Cardiac ventricle fibroblast (primary cell): Measurements from ENCODE around the gene OR2T3. TPM values are rescaled to one million over a fixed set of nuclear protein-coding genes. Genes with fewer than 3 reads are reported as not detected.

Source experiments
- total RNA-seq: library from RNA; depleted of rRNA; stranded (reverse); fragments of >200 nt; gene quantifications from 2 replicates; pipeline ENCODE4 v1.2.3, GENCODE V29; 2015

Gene OR2T3, protein sequence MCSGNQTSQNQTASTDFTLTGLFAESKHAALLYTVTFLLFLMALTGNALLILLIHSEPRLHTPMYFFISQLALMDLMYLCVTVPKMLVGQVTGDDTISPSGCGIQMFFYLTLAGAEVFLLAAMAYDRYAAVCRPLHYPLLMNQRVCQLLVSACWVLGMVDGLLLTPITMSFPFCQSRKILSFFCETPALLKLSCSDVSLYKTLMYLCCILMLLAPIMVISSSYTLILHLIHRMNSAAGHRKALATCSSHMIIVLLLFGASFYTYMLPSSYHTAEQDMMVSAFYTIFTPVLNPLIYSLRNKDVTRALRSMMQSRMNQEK
- total RNA-seq = not detected in 2 replicates

DNA sequence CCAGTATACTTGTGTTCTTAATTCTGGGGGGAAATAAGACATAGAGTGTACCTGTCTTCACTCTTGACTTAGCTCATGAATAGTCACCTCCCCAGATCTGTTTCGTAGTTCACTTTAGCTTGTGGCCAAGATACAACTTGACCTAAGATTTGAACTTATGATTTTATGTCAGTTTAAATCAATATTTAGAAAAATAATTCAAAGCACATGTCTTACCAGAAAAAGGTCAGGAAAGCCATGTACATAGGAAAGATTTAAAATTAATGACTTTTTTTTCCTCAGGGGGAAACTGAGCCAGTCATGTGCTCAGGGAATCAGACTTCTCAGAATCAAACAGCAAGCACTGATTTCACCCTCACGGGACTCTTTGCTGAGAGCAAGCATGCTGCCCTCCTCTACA, at the start of gene OR2T3:
TSS of gene OR2T3 (plus strand) at position 301 of the 400 bp plus-strand sequence. CDS start at position 301, 0 bp downstream.

DNA sequence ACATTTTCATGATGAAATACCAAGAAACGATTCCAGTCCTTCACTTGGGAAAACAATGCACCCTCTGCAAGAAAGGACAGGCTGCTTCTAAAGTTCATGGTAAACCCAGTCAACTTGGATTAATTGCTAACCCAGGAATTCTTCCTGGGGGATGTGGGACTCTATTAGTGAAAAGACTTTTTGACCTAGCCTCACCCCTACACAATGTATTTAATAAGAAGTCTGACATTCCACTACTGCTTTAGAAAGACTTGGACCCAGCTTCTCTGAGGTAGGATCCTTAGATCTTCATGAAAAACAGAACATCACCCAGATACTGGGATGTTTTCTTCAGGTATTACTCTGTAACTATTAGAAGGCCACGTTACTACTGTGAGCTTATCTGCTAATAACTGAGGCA, 27.8 kb upstream of the OR2T3 start, which contains the start of gene OR2T2:
TSS of gene OR2T2 (plus strand) at position 239 of the 400 bp plus-strand sequence. CDS start 7,161 bp downstream, outside the sequence.

DNA sequence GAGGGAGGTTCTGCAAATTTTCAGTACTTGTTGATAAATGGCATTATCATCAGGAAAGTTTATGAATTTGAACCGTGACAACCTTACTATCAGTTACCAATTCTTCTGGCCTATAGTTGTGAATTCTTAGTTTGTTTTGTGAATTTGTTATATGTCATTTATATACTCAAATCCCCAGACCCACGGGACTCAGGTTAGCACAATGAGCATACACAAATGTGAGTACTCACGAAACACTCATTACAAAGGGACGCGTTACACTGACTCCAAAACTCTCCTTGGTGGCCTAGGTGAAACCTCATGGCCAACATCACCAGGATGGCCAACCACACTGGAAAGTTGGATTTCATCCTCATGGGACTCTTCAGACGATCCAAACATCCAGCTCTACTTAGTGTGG, 15.1 kb downstream of the OR2T3 start, which contains the start of gene OR2T5:
TSS of gene OR2T5 (plus strand) at position 301 of the 400 bp plus-strand sequence. CDS start at position 301, 0 bp downstream.

DNA sequence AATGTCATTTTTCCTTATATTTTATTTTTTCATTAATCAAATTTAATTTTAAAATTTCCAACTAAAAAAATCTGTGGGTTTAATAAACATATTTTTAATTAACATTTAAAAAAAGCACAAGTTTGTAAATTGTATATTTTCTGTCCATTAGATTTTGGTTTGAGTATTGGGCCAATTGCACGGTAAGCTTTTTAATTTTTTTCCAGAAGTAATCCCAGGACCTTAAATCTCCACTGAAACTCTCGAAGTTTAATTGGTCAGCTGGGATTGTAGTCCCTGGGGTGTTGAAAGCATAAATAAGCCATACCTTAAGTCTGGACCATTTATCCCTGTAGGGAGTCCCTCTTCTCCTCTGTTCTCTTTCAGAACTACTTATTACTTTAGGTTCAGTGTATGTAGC, 34.6 kb downstream of the OR2T3 start, which contains the start of gene OR2G6:
TSS of gene OR2G6 (plus strand) at position 301 of the 400 bp plus-strand sequence. CDS start 13,574 bp downstream, outside the sequence.

Other genes starting within 250 kb of the OR2T3 start
- not detected in 2 replicates for gene OR2M4, start 241.9 kb upstream of the OR2T3 start, total RNA-seq
- not detected in 2 replicates for gene OR2T33, start 195.4 kb upstream of the OR2T3 start, total RNA-seq
- gene OR2T12, start 169.9 kb upstream of the OR2T3 start, total RNA-seq = not detected in 2 replicates
- not detected in 2 replicates for gene OR2M7, start 148.8 kb upstream of the OR2T3 start, total RNA-seq
- gene OR14C36, start 124.6 kb upstream of the OR2T3 start, total RNA-seq = not detected in 2 replicates
- gene OR2T4, start 111.7 kb upstream of the OR2T3 start, total RNA-seq = not detected in 2 replicates
- gene OR2T6, start 97.6 kb upstream of the OR2T3 start, total RNA-seq = not detected in 2 replicates
- gene OR2T1, start 70.3 kb upstream of the OR2T3 start, total RNA-seq = not detected in 2 replicates
- gene OR2T2, start 27.7 kb upstream of the OR2T3 start, total RNA-seq = not detected in 2 replicates
- not detected in 2 replicates for gene OR2T5, start 15.2 kb downstream of the OR2T3 start, total RNA-seq
- not detected in 2 replicates for gene OR2G6, start 34.7 kb downstream of the OR2T3 start, total RNA-seq
- gene OR2T29, start 89.4 kb downstream of the OR2T3 start, total RNA-seq = not detected in 2 replicates
- not detected in 2 replicates for gene OR2T34, start 101.4 kb downstream of the OR2T3 start, total RNA-seq
- gene OR2T10, start 124.3 kb downstream of the OR2T3 start, total RNA-seq = not detected in 2 replicates
- gene OR2T11, start 161.7 kb downstream of the OR2T3 start, total RNA-seq = not detected in 2 replicates
- not detected in 2 replicates for gene OR2T35, start 171.9 kb downstream of the OR2T3 start, total RNA-seq
- not detected in 2 replicates for gene OR2T27, start 182.2 kb downstream of the OR2T3 start, total RNA-seq
- gene OR14I1, start 229.4 kb downstream of the OR2T3 start, total RNA-seq = not detected in 2 replicates